RWPE2 (cell line): ENCODE measurements around the gene ANKRD28.
"Not testable (repeated sequence)": the region's sequence is repeated elsewhere in the genome, so short reads cannot be mapped to it uniquely, and the experiment has no call there.

Source experiments
- ATAC-seq: fragments of 200-7000 bp; cut with Tn5 transposase; 3 replicates; pipeline ENCODE4 v1.9.1; 2021; ENCODE audit warnings: low read depth
- DNase-seq: peaks from one replicate; pipeline ENCODE4 v3.0.0-alpha.2; 2020; ENCODE audit warnings: low spot score
- H3K27ac ChIP-seq: fragments of 450-650 bp; 2 replicates; pipeline ENCODE4 v1.5.1; 2017; ENCODE audit warnings: mild to moderate bottlenecking; ENCODE audit not compliant: poor library complexity, severe bottlenecking
- H3K27me3 ChIP-seq: fragments of 250-450 bp; sonication (Bioruptor Pico); 2 replicates; pipeline ENCODE4 v1.5.1; 2021; ENCODE audit warnings: mild to moderate bottlenecking, moderate library complexity; ENCODE audit not compliant: insufficient read depth, poor library complexity, severe bottlenecking
- H3K36me3 ChIP-seq: fragments of 250-450 bp; sonication (Bioruptor Pico); 2 replicates; pipeline ENCODE4 v1.5.1; 2020; ENCODE audit warnings: low read depth, mild to moderate bottlenecking, moderate library complexity
- H3K4me1 ChIP-seq: fragments of 250-450 bp; sonication (Bioruptor Pico); 2 replicates; pipeline ENCODE4 v1.5.1; 2021; ENCODE audit warnings: mild to moderate bottlenecking, moderate library complexity; ENCODE audit not compliant: insufficient read depth, poor library complexity, severe bottlenecking
- H3K4me3 ChIP-seq: fragments of 250-450 bp; sonication (Bioruptor Pico); 2 replicates; pipeline ENCODE4 v1.5.1; 2021; ENCODE audit warnings: mild to moderate bottlenecking, moderate library complexity; ENCODE audit not compliant: severe bottlenecking
- H3K9me3 ChIP-seq: fragments of 250-450 bp; sonication (Bioruptor Pico); 2 replicates; pipeline ENCODE4 v1.5.1; 2021; ENCODE audit warnings: mild to moderate bottlenecking, moderate library complexity; ENCODE audit not compliant: severe bottlenecking
- CTCF ChIP-seq: fragments of 450-650 bp; IDR thresholded peaks from one replicate; pipeline ENCODE4 v1.5.1; 2017; ENCODE audit warnings: mild to moderate bottlenecking, moderate library complexity; ENCODE audit not compliant: poor library complexity, severe bottlenecking

The ANKRD28 gene

DNA sequence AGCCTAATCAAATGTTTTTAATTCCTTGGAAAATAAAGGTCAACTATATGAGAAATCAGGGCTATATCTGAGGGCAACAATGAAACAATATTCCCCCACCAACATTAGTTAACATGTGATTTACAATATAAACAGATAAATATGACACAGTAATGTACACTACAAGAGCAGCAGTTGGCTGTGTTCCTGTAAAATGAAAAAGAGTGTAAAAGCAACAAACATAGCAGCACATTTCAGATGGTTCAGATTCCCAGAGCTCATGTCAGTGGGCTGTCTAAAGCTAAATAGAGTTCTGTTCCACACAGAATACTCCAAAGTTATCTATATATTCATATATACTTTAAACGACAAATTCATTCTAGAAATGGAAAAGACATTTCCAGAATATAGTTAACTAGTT lies 42.6 kb downstream of the ANKRD28 start:
- H3K27me3 ChIP-seq: no peaks in the 10 kb centered on the region
- peaks cover 28% of the 10 kb centered on the region for H3K36me3 ChIP-seq
- ATAC-seq (no peak), DNase-seq (no peak)
- H3K9me3 ChIP-seq: no peaks in the 10 kb centered on the region
- H3K4me1 ChIP-seq: peaks cover 15% of the 10 kb centered on the region
- H3K4me3 ChIP-seq: no peak overlapping the region
- TF ChIP-seq CTCF: no peak
- peak overlapping the region; percentile 57 for H3K27ac ChIP-seq

GRCh38 chr3:15754047-15754446 lies 43.7 kb downstream of the ANKRD28 start:
- H3K9me3 ChIP-seq: no peaks in the 10 kb centered on the region
- peaks cover 15% of the 10 kb centered on the region for H3K4me1 ChIP-seq
- peaks cover 37% of the 10 kb centered on the region for H3K36me3 ChIP-seq
- ATAC-seq (peak; percentile 92), DNase-seq (no peak)
- H3K4me3 ChIP-seq: no peak overlapping the region
- peak overlapping the region; percentile 57 for H3K27ac ChIP-seq
- no peaks in the 10 kb centered on the region for H3K27me3 ChIP-seq
- TF ChIP-seq CTCF: no peak

GRCh38 chr3:15753056-15753710 lies 44.6 kb downstream of the ANKRD28 start:
- no peak for DNase-seq
- Histone ChIP-seq H3K4me1 (peaks cover 15% of the 10 kb centered on the region), H3K27me3 (no peaks in the 10 kb centered on the region), H3K9me3 (no peaks in the 10 kb centered on the region), H3K36me3 (peaks cover 42% of the 10 kb centered on the region), H3K4me3 (no peak overlapping the region), H3K27ac (peak overlapping the region; percentile 57)
- ATAC-seq: no peak
- TF ChIP-seq CTCF: no peak

DNA sequence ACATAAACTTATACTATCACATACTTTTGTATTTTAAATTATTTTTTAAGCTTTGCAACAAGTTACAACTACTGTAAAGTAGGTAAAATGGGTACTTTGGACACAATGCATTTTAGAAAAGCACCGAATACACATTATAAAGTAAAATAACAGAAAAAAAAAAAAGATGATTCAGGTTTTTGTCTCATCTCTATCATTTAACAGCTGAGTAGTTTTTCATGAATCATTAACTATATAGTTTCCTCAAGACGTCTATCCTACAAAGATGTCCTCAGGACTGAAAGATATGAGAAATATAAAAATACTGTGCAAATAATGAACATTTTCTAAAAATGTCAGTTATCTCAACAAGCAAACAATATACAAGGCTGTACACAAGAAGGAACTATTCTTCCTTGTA lies 46.9 kb downstream of the ANKRD28 start:
- TF ChIP-seq CTCF: no peak
- DNase-seq: no peak
- Histone ChIP-seq H3K27ac (no peak overlapping the region), H3K36me3 (peaks cover 44% of the 10 kb centered on the region), H3K4me3 (no peak overlapping the region), H3K4me1 (peaks cover 15% of the 10 kb centered on the region), H3K9me3 (peaks cover 2% of the 10 kb centered on the region), H3K27me3 (no peaks in the 10 kb centered on the region)
- no peak for ATAC-seq

DNA sequence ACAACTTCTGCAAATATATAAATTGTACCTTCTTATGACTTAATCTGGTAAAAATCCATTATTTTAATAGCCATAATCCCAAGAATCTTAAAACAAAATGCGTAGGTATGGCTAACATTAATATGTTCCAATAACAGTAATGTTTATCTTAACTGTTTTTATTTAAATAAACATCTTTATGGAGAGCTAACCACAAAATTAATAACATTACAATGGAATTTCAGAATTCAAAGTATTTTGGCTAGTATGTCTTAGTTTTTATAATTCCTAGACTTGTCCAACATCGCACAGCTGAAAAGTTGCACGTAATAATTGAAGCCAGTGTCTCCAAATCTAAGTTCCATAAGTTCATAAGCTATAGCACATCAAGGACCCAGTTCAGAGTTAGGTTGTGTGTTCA lies 47.6 kb downstream of the ANKRD28 start:
- Histone ChIP-seq H3K4me1 (peaks cover 15% of the 10 kb centered on the region), H3K9me3 (peaks cover 2% of the 10 kb centered on the region), H3K27ac (no peak overlapping the region), H3K36me3 (peaks cover 44% of the 10 kb centered on the region), H3K4me3 (no peak overlapping the region), H3K27me3 (no peaks in the 10 kb centered on the region)
- DNase-seq (no peak), ATAC-seq (no peak)
- TF ChIP-seq CTCF: no peak

DNA sequence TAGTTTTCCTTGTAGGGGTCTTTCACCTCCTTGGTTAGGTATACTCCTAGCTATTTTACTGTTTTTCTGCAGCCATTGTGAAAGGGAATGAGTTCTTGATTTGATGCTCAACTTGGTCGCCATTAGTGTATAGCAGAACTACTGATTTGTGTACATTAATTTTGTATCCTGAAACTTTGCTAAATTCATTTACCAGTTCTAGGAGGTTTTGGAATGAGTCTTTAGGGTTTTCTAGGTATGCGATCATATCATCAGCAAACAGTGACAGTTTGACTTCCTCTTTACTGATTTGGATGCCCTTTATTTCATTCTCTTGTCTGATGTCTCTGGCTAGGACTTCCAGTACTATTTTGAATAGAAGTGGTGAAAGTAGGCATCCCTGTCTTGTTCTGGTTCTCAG lies 51.9 kb downstream of the ANKRD28 start:
- not testable (repeated sequence) for H3K27ac ChIP-seq, ATAC-seq, H3K4me1 ChIP-seq, DNase-seq, H3K27me3 ChIP-seq, H3K4me3 ChIP-seq, H3K9me3 ChIP-seq
- peaks cover 27% of the 10 kb centered on the region for H3K36me3 ChIP-seq
